HFFc6 (cell line): Measurements from ENCODE around the gene HSD11B2. TPM values are rescaled to one million over a fixed set of nuclear protein-coding genes. Genes with fewer than 3 reads are reported as not detected.
A peak's percentile ranks its signal among the peaks of the same experiment; 100 is the strongest.
"Not testable (repeated sequence)": the region's sequence is repeated elsewhere in the genome, so short reads cannot be mapped to it uniquely, and the experiment has no call there.

Source experiments
- DNase-seq: peaks from one replicate; pipeline ENCODE4 v3.0.0-alpha.2; 2018
- H3K27ac Mint-ChIP-seq: 2 replicates; pipeline ENCODE4 v1.8.0; 2020; ENCODE audit warnings: mild to moderate bottlenecking, mixed read lengths
- H3K27me3 Mint-ChIP-seq: 2 replicates; pipeline ENCODE4 v1.8.0; 2021; ENCODE audit warnings: mild to moderate bottlenecking, moderate library complexity, mixed read lengths; ENCODE audit not compliant: insufficient read depth
- H3K36me3 Mint-ChIP-seq: 2 replicates; pipeline ENCODE4 v1.8.0; 2021; ENCODE audit warnings: low read depth, mixed read lengths
- H3K4me1 Mint-ChIP-seq: 2 replicates; pipeline ENCODE4 v1.8.0; 2020; ENCODE audit warnings: low read depth, mixed read lengths
- H3K4me3 Mint-ChIP-seq: 2 replicates; pipeline ENCODE4 v1.8.0; 2020; ENCODE audit warnings: mild to moderate bottlenecking, moderate library complexity, mixed read lengths
- H3K9me3 Mint-ChIP-seq: 2 replicates; pipeline ENCODE4 v1.8.0; 2020; ENCODE audit warnings: mild to moderate bottlenecking, mixed read lengths
- CTCF ChIP-seq: fragments of 200-600 bp; sonication (generic); IDR thresholded peaks from 2 replicates; pipeline ENCODE4 v1.5.0; 2021; ENCODE audit warnings: antibody characterized with exemption, mild to moderate bottlenecking
- total RNA-seq, 6 experiments: library from RNA; stranded (reverse); fragmentation: NEBNext Ultra II Directional; extraction: Animal tissue kit (Norgen Biotek cat#: 25700); gene quantifications; 2 replicates in 1 of 6; 3 replicates in 5 of 6; pipeline ENCODE4 v1.2.3, GENCODE V29; 2021

The HSD11B2 gene
- total RNA-seq, 6 experiments from 2014 or later = not detected

DNA sequence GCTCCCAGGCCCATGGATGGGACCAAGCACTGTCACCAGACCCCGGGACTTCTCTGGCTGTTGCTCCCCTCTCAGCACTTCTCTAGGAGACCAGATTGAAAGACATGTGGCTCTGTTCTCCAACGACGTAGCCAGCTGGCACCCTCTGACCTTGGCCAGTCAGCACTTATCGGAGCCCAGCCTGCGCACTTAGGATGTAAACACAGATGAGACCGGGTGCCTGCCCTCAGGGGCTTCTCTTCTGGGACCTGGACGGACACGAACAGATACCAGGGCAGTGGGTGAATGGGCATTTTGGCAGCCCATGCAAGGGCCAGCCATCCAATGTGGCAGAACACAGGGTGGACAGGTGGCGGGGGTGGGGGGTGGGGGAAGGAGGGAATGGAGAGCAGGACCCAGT is 21.3 kb upstream of the HSD11B2 start:
- Mint-ChIP-seq H3K27ac (no peak overlapping the region), H3K9me3 (no peaks in the 10 kb centered on the region), H3K4me1 (peaks cover 42% of the 10 kb centered on the region), H3K4me3 (no peak overlapping the region), H3K27me3 (no peaks in the 10 kb centered on the region), H3K36me3 (no peaks in the 10 kb centered on the region)
- no peak for DNase-seq
- no peak for TF ChIP-seq CTCF

DNA sequence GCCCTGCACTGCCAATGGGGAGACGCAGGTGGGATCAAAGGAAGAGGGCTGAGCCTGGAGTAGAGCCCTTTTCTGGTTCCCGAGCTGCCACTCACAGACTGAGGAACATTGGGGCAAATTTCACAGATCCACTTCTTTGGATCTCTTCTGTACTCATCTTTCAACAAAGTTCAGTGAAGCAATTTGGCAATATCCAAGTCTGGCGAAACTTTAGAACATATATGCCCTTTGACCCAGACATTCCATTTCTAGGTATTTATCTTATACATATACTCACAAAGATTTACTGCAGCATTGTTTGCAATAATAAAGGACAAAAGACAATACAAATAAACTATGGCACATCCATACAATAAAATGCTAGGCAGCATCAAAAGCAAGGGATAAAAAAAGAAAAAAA is 19.6 kb upstream of the HSD11B2 start:
- H3K4me3 Mint-ChIP-seq = no peak overlapping the region
- no peaks in the 10 kb centered on the region for H3K9me3 Mint-ChIP-seq
- H3K4me1 Mint-ChIP-seq = peaks cover 31% of the 10 kb centered on the region
- TF ChIP-seq CTCF = no peak
- no peaks in the 10 kb centered on the region for H3K36me3 Mint-ChIP-seq
- no peak overlapping the region for H3K27ac Mint-ChIP-seq
- no peak for DNase-seq
- no peaks in the 10 kb centered on the region for H3K27me3 Mint-ChIP-seq

- H3K4me3 Mint-ChIP-seq = no peak overlapping the region
- no peak for TF ChIP-seq CTCF
- no peak for DNase-seq
- H3K27ac Mint-ChIP-seq = no peak overlapping the region
- peaks cover under 1% of the 10 kb centered on the region; the same call in 1 of the 2 replicates for H3K27me3 Mint-ChIP-seq
- H3K9me3 Mint-ChIP-seq = no peaks in the 10 kb centered on the region
- no peaks in the 10 kb centered on the region for H3K36me3 Mint-ChIP-seq
- H3K4me1 Mint-ChIP-seq = peaks cover 29% of the 10 kb centered on the region
Observed at GRCh38 chr16:67412294-67412693, 18.6 kb upstream of the HSD11B2 start.

GRCh38 chr16:67413978-67414911 is 16.7 kb upstream of the HSD11B2 start:
- H3K4me3 Mint-ChIP-seq = no peak overlapping the region

DNA sequence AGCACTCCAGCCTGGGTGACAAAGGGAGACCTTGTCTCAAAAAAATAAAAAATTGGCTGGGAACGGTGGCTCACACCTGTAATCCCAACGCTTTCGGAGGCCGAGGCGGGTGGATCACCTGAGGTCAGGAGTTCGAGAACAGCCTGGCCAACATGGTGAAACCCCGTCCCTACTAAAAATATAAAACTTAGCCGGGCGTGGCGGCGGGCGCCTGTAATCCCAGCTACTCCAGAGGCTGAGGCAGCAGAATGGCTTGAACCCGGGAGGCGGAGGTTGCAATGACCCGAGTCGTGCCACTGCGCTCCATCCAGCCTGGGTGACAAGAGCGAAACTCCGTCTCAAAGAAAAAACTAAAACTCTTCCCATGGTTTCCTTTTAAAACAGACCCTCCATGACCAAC is 15.5 kb upstream of the HSD11B2 start:
- not testable (repeated sequence) for H3K36me3 Mint-ChIP-seq, DNase-seq, H3K9me3 Mint-ChIP-seq

More at GRCh38 chr16:67413978-67414911, 16.7 kb upstream of the HSD11B2 start:
- Mint-ChIP-seq H3K36me3 (no peaks in the 10 kb centered on the region), H3K4me1 (peaks cover 26% of the 10 kb centered on the region), H3K9me3 (no peaks in the 10 kb centered on the region), H3K27ac (no peak overlapping the region), H3K27me3 (peaks cover 6% of the 10 kb centered on the region)
- no peak for DNase-seq
- TF ChIP-seq CTCF = no peak

More for the DNA sequence above, 15.5 kb upstream of the HSD11B2 start:
- Mint-ChIP-seq H3K4me1 (peaks cover 33% of the 10 kb centered on the region), H3K27ac (peak overlapping the region; percentile 52; the same call in 1 of the 2 replicates), H3K4me3 (peak overlapping the region; percentile 78)
- H3K27me3 Mint-ChIP-seq = not testable (repeated sequence)
